HPDE6-E6E7 (cell line): ENCODE data around the gene KLHDC7B.
A peak's percentile ranks its signal among the peaks of the same experiment; 100 is the strongest.

ENCODE experiments used
- DNase-seq: peaks from one replicate; pipeline ENCODE4 v3.0.0; 2011; ENCODE audit warnings: missing footprints; ENCODE audit errors: extremely low spot score

KLHDC7B gene

DNA sequence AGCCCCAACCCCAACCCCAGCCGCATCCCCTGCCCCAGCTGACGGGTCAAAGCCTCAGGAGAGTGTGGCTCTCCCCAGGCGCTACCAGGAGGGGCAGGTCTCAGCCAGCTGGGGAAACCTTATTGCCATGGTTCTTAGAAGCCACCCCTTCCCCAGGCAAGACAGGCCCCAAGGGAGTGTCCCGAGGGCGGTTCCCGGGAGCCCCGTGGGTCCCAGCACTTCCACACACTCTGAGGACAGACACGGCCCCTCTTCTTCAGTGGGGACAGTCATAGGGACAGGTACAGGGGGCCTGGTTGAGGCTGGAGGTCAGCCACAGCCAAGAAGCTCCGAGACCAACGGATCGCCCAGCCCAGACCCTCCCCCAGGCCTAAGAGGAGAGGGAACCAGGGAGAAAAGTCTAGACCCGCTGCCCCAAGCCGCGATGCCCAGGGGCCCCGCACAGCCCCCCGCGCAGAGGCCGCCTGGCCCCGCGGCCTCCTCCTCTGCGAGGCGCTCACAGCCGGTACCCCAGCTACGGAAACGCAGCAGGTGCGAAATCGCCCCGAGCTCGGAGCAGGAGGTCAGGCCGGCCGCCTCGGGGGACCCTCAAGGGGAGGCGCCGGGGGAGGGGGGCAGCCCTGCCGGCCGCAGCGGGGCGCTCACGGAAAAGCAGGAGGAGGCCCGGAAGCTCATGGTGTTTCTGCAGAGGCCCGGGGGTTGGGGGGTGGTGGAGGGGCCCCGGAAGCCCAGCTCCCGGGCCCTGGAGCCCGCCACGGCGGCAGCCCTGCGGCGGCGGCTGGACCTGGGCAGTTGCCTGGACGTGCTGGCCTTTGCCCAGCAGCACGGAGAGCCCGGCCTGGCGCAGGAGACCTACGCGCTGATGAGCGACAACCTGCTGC is 2.6 kb downstream of the KLHDC7B start:
- DNase-seq, result no peak

DNA sequence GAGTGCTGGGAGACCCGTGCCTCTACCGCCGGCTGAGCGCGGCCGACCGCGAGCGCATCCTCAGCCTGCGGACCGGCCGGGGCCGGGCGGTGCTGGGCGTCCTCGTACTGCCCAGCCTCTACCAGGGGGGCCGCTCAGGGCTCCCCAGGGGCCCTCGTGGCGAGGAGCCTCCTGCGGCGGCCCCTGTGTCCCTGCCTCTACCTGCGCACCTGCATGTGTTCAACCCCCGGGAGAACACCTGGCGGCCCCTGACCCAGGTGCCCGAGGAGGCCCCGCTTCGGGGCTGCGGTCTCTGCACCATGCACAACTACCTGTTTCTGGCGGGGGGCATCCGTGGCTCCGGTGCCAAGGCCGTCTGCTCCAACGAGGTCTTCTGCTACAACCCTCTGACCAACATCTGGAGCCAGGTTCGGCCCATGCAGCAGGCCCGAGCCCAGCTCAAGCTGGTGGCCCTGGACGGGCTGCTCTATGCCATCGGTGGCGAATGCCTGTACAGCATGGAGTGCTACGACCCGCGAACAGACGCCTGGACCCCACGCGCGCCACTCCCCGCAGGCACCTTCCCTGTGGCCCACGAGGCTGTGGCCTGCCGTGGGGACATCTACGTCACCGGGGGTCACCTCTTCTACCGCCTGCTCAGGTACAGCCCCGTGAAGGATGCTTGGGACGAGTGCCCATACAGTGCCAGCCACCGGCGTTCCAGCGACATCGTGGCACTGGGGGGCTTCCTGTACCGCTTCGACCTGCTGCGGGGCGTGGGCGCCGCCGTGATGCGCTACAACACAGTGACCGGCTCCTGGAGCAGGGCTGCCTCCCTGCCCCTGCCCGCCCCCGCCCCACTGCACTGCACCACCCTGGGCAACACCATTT is 3.5 kb downstream of the KLHDC7B start:
- DNase-seq, result no peak

DNA sequence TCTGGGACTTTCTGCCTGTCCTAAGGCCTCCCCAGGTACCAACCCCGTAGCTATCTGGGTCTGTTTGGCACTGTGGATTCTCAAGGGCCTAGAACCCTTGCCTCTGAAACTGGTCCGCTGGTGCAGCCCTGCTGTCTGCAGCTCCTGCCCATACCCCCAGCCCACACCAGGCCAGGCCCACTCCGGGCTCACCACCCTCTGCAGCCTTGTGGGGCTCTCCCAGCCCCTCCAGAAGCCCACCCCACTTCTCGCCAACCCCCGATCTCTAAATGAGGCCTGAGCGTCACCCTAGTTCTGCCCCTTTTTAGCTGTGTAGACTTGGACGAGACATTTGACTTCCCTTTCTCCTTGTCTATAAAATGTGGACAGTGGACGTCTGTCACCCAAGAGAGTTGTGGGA is 4.7 kb downstream of the KLHDC7B start:
- DNase-seq, result no peak

DNA sequence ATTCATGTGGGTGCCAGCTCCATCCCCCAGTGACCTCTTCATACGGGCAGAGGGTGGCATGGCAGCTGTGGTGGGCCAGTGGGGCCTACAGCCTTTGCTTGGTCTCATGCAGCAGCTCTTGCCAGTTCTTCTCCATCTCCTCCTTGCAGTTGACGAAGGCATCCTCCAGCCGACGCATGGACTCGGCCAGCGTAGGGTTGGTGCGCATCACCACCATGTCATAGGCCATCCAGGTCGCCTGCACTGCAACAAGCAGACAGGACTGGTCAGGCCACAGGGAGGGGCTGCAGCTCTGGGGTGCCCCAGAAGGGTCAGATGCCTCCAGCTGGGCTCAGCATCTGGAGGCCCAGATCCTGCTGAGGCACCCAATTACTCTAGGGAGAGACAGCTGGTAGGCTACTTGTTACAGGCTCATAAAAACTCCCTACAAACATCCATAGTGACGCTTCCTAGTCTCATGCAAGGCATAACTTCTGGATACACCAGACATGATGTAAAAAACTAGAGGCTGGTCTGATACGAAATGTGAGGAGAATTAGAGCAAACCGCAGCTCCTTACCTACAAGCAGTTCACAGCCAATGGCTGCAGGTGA is 5.6 kb downstream of the KLHDC7B start:
- DNase-seq, result no peak

DNA sequence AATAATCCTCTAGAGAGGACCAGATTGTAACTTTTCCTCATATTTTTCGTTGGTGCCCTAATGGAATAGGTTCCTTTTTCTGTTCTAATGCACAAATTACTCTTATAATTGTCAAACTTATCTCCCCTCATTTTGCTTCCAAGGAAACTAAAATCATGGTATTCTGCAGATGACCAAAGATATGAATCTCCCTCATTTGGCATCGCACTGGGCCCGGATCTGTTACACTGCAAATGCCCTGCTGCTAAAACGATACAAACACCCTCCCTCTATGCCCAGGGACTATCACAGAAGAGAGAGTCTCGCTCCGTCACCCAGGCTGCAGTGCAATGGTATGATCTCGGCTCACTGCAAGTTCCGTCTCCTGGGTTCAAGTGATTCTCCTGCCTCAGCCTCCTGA is 7.6 kb downstream of the KLHDC7B start:
- no peak for DNase-seq

DNA sequence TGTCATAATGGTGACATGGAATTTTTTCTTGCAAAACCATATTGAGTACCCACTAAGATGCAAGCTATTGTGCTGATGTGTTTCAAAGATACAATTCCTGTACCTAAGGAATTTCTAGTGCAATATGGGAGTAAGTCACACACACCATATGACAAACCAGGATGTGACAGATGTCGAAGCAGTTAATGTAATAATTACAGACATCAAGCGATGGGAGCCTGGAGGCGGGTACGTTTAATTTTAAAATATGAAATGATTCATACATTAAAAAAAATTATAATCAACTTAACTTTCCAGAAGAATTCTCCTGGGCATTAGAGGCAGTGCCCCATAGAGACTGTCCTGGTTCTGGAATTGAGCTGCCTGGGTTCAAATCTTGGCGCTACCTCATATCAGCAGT is 11.0 kb downstream of the KLHDC7B start:
- no peak for DNase-seq

DNA sequence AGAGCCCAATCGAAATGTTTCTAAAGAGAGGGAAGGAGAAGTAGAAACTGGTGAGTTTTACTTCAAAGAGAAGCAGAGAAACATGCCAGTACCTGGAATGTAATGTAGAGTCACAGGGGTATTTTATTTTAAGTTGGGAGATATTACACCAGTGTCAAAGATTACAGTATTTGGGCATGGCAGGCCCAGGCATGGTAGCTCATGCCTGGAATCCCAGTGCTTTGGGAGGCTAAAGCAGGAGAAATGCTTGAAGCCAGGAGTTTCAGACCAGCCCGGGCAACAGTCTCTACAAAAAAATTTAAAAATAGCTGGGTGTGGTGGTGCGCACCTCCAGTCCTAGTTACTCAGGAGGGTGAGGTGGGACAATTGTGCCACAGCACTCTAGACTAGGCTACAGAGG is 14.3 kb downstream of the KLHDC7B start:
- no peak for DNase-seq

DNA sequence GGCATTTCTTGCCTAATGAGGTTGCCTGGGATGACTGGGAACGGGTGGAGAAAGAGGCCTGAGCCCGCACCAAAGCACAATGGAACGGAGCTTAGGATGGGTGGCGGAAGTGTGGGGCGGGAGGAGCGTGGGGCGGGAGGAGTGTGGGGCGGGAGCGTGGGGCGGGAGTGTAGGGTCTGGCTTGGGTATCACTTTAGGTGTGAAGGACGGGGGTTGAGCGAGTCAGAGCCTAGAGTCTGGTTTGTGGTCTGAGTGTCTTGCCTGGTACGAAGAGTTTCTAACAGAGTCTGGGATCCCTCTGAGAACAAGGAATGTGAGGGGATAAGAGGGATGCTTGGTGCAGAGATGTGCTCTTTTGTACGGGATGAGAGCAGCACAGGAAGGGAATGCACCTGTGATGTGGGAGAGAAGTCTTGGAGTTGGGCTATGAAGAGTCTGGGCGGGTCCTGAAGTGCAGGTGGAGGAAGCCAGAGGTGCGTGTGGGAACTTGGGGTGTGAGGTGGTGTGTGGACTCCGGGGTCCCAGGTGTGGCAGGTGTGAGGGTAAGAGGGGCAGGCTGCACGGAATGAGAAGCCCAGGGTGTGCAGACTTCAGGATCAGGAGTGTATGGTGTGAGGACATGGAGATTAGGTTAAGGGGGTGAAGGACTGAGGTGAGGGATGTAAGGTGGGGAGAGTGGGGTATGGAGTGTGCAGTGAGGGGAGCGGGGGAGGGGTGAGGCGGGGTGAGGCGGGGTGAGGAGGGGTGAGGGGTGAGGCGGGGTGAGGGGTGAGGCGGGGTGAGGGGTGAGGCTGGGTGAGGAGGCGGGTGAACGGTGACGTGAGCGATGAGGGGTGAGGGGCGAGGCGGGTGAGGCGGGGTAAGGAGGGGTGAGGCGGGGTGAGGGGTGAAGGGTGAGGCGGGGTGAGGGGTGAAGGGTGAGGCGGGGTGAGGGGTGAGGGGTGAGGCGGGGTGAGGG is 16.0 kb downstream of the KLHDC7B start:
- no peak for DNase-seq

DNA sequence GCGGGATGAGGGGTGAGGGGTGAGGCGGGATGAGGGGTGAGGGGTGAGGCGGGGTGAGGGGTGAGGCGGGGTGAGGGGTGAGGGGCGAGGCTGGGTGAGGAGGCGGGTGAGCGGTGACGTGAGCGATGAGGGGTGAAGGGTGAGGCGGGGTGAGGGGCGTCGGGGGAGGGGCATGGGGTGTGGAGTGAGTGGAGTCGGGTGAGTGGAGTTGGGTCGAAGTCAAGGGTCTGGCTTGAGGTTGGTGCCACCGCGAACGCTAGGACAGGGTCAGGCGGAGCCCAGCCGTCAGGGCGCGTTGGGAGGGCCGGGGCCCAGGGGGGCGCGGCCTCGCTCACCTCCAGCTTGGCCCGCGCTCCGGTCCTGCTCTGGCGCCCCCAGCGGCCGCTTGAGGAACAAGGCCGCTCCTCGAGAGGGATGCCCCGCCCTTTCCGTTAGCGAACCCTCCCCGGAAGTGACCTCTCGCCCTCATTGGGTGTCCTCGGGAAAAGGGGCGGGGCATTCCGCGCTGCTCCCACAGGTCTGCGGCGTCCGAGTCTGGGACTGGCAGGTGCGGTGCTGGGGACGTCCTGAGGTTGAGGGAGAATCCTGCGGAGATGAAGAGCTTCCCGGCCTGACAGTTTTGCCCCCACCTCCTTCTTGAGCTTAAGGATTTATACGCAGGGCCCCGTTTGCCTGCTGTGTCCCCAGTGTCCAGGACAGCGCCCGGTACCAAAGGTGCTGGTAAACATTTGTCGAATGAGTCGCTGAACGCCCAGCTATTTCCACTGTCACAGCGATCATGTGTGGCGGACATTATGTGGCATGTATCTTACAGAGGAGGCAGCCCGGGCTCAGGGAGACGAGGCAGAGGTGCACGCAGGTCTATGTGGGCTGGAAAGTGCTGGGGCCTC is 17.1 kb downstream of the KLHDC7B start, which contains the start of gene SYCE3:
Gene SYCE3, minus strand, starts transcription at position 397 of the 890 bp plus-strand sequence. CDS start 6,514 bp downstream, outside the sequence.
- DNase-seq, result peak; percentile 88

DNA sequence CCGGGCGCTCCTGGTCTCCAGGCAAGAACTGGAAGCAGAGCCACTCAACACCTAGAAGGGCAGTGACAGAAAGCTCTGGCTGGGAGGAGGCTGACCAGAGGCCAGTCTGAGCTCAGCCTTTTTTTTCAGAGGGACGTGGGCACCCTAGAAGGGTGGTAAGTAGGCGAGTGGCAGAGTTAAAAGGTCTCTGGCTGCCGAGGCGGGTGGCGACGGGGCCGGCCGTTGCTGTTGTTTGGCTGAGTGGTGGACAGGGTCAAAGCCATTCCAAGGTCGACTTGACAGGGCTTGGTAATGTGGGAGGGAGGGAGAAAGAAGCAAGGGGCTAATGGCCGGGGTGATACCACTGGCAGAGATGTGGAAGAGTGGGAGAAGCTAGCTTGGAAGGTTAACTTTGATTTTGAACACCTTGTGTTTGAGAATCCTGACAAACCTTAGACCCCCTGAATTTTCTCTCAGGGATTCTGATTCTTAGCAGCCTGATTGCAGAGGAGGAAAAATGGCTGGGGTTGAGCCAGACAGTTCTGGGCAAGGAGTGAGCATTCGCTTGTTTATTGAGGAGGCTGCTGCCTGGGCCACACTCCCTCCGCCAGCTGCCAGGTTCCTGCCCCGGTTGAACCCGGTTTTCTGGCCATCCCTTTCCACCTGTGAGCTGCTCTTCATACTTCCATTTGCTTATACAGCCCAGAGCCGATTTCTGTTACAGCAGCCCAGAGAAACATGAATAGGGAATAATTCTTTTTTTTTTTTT is 17.9 kb downstream of the KLHDC7B start:
- DNase-seq, result no peak

DNA sequence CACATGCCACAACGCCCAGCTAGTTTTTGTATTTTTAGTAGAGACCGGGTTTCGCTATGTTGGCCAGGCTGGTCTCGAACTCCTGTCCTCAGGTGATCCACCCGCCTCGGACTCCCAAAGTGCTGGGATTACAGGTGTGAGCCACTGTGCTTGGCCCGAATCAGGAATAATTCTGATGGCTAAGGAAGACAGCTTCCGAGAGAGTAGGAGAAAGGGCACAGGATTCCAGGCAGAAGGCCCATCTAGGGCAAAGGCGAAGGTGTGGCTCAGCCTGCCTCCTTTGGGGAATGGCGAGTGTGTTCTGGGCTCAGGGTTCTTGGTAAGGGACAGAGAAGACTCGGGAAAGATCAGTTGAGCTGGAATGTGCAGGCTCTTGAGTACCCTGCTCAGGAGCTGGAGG is 18.6 kb downstream of the KLHDC7B start:
- DNase-seq, result no peak

DNA sequence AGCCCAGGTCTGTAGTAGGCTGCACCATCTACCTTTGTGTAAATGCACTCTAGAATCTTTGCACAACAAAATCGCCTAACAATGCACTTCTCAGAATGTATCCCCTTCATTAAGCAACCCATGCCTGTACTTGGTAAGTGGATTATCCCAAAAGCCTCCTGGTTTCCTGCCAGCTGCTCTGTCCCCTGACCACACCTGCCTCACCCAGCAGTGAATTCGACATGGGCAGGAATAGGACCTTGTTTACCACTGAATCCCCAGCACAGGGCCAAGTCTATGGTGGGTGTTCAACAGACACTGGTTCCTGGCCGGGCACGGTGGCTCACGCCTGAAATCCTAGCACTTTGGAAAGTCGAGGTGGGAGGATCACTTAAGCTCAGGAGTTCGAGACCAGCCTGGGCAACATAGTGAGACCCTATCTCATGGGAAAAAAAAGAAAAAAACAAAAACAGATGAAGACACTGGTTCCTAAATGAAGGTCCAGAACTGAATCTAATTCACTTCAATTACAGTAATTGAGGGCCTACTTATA is 22.1 kb downstream of the KLHDC7B start:
- DNase-seq, result no peak

DNA sequence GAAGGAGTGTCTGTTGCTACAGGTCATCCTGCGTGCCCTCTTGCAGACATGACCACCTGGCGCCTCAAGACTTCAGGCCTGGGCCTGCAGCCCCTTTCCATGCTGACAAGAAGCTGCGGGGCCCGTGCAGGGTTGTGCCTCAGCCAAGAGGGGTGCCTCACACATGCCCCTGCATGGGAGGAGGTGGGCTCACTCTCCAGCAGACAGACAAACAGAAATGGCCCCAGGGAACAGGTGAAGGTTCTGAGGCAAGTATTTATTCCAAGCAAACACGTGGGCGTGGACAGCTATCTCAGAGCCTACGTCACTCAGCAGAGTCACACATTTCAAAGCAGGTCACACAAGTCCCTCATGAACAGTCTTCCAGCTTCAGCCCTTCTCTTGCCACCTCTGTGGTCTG is 22.9 kb downstream of the KLHDC7B start:
- DNase-seq, result no peak

DNA sequence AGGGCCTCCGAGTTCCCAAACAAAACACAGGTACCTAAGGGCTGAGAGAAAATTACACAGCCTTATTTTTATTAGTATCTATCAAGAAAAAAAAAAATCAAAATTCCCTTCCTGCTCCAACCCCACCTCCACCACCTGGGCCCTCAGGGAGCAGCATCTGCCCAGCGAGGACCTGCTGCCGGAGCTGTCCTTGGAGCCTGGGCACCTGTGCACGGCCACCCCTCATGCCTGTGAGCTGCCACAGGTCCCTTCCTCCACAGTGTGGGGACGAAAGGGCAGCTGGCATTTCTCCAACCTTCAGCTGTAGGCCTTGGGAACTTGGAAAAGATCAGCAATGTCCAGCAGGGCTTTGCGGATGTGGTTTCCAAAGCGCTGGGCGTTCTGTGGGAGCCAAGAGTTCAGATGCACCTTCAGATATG is 23.4 kb downstream of the KLHDC7B start:
- DNase-seq, result no peak

DNA sequence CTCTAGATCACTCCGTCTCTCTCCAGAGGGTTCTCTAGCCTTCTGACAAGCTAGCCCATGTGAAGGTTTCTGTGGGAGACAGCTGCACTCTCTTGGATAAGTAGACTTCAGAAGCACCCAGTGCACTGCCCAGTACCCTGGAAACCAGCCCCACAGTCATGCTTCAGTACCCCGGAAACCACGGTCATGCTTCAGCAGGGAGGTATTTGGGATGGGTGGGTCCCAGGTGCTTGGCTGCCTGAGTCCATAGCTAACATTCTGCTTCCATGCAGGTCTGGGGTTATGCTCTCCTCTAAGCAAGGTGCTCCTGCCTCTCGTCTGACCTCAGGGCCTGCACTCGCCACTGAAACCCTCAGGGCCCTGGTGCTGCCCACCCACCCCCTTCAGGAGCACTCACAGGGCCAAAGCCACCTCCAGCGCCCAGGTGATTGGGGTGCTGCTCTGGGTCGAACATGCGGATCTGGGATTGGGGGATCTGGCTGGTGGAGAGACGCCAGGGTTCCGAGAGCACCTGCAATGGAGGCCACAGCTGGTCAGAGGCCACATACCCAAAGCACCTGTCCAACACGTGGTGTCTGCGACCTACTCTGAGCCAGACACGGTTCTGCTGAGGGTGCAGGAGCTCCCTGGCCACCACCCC is 24.3 kb downstream of the KLHDC7B start:
- DNase-seq, result no peak

DNA sequence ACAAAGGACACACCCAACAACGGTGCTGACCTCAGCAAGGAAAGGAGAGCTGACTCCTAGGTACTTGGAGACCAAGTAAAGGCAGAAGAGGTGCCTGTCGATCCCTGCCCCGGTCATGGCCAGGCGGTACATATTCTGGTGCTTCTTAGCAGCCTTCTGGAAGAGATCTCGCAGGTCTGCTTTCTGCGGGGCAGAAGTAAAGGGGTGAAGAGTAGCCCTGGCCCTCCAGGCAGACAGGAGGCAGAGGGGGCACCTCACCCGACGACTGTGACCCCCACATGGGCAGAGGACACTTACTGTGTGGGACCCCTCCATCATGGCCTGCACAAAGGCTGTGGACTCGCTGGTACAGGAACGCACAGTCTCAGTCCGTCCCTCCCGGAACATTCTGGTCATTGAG is 25.2 kb downstream of the KLHDC7B start:
- no peak for DNase-seq

DNA sequence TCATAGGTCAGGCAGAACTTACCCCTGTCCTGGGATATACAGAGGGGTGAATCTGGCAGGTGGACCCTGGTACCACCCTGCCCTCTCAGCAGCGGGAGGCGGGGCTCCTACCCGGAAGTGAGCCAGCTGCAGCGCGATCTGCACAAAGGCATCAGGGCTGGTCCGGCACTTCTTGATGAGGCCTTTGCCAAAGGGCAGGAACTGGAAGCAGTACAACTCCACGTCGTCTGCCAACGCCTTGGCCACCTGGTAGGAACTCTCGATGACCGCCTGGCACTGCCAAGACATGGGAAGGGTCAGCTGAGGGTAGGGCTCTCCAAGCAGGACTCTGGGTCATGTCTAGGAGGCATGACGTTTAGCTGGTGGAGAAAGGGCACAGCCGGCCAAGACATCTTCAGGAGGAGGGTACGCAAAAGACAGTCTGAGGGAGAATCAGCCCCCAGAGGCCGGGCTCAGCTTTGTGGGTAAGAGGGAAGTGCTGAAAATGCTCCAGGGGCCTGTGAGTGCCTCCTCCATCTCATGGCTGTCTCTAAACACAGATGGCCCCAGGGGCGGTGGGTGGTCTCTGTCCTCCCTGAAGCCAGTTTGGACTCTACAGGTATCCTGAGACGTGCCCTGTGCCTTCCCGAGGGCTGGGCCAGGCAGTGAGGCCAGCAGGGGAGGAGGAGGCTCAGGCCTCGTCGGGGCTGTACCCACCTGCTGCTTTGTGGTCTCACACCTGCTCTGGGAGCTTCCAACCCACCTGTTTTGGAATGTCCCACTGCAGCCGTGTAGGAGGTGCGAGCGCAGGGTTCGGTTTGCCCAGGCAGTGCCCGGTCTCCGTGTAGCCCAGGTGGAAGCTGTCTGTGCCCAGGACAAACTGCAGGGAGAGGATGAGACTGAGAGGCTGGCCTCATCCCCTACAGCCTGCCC is 25.8 kb downstream of the KLHDC7B start:
- no peak for DNase-seq

DNA sequence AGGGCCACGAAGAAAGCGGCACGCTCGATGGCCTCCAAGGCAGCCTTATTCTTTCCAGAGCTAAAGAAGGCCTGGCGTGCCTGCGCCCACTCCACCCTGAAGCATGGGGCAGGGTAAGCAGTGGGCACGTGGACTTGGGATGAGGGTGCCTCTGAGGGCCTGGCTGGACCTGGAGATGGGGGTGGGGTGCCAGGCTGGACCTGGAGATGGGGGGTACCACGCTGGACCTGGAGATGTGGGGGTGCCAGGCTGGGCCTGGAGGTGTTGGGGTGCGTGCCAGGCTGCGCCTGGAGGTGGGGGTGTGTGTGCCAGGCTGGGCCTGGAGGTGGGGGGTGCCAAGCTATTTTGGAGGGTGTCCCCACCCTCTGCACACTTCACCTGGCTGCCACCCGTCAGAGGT is 27.3 kb downstream of the KLHDC7B start:
- DNase-seq, result no peak
